PC-3 (cell line): ENCODE data around the gene TERB1. TPM values are rescaled to one million over a fixed set of nuclear protein-coding genes. Genes with fewer than 3 reads are reported as not detected.

ENCODE experiments used
- ATAC-seq: fragments of 200-7000 bp; cut with Tn5 transposase; 2 replicates; pipeline ENCODE4 v1.9.1; 2020; ENCODE audit warnings: mild to moderate bottlenecking, moderate library complexity
- BruUV-seq: library from RNA; stranded (reverse); fragments of 400-500 nt; replicated peaks from 2 replicates; lab custom pipeline; 2021; lab: Mats Ljungman, UMichigan
- CTCF ChIA-PET: fragments of 300-600 bp; sonication (Branson Sonifier 250); formaldehyde crosslinking; loops from one replicate; lab custom pipeline; 2022; ENCODE audit warnings: antibody characterized with exemption; lab: Charles Lee
- POLR2A ChIA-PET: fragments of 300-600 bp; sonication (Branson Sonifier 250); formaldehyde crosslinking; loops from one replicate; lab custom pipeline; 2022; ENCODE audit warnings: antibody characterized with exemption; ENCODE audit not compliant: unreplicated experiment; lab: Charles Lee
- DNase-seq: peaks from one replicate; pipeline ENCODE4 v3.0.0-alpha.2; 2015
- H2AFZ ChIP-seq: fragments of 300-600 bp; sonication (generic); 2 replicates; pipeline ENCODE4 v1.6.0; 2016; ENCODE audit warnings: antibody characterized with exemption, low read length
- H3F3A ChIP-seq: fragments of 300-600 bp; sonication (generic); one replicate; pipeline ENCODE4 v1.6.0; 2017; ENCODE audit warnings: antibody characterized with exemption, low read length, control low read depth, mild to moderate bottlenecking; ENCODE audit not compliant: unreplicated experiment
- H3K27ac ChIP-seq: fragments of 300-600 bp; sonication (generic); 2 replicates; pipeline ENCODE4 v1.5.1; 2016; ENCODE audit warnings: mild to moderate bottlenecking, low read length
- H3K27me3 ChIP-seq: fragments of 300-600 bp; sonication (generic); 2 replicates; pipeline ENCODE4 v1.6.1; 2016; ENCODE audit warnings: low read length, mixed read lengths
- H3K36me3 ChIP-seq: fragments of 300-600 bp; sonication (generic); 2 replicates; pipeline ENCODE4 v1.6.1; 2016; ENCODE audit warnings: low read depth, mixed run types, low read length, mixed read lengths
- H3K4me1 ChIP-seq: fragments of 300-600 bp; sonication (generic); 2 replicates; pipeline ENCODE4 v1.5.1; 2016; ENCODE audit warnings: low read length; ENCODE audit not compliant: insufficient read depth
- H3K4me2 ChIP-seq: fragments of 300-600 bp; sonication (generic); 2 replicates; pipeline ENCODE4 v1.6.0; 2016; ENCODE audit warnings: low read length
- H3K4me3 ChIP-seq: fragments of 300-600 bp; sonication (generic); 2 replicates; pipeline ENCODE4 v1.5.1; 2016; ENCODE audit warnings: mild to moderate bottlenecking, low read length, mixed read lengths
- H3K79me2 ChIP-seq: fragments of 300-600 bp; sonication (generic); 2 replicates; pipeline ENCODE4 v1.6.1; 2017; ENCODE audit warnings: low read length, mixed read lengths
- H3K9ac ChIP-seq: fragments of 300-600 bp; sonication (generic); 2 replicates; pipeline ENCODE4 v1.6.0; 2016; ENCODE audit warnings: mild to moderate bottlenecking, low read length
- H3K9me2 ChIP-seq: fragments of 300-600 bp; sonication (generic); replicated peaks from 2 replicates; pipeline ENCODE4 v1.6.1; 2016; ENCODE audit warnings: mixed run types, low read length, mixed read lengths
- H3K9me3 ChIP-seq: fragments of 300-600 bp; sonication (generic); 2 replicates; pipeline ENCODE4 v1.6.1; 2016; ENCODE audit warnings: low read length, mixed read lengths
- H4K20me1 ChIP-seq: fragments of 300-600 bp; sonication (generic); 2 replicates; pipeline ENCODE4 v1.6.1; 2016; ENCODE audit warnings: low read length, mixed read lengths
- CTCF ChIP-seq: fragments of 300-600 bp; sonication (generic); conservative IDR thresholded peaks from 2 replicates; pipeline ENCODE4 v1.5.1; 2017; ENCODE audit warnings: antibody characterized with exemption, low read depth, mild to moderate bottlenecking, low read length
- EZH2 ChIP-seq: fragments of 300-600 bp; sonication (generic); IDR thresholded peaks from one replicate; pipeline ENCODE4 v1.6.1; 2017; ENCODE audit warnings: antibody characterized with exemption, mild to moderate bottlenecking, low read length; ENCODE audit not compliant: unreplicated experiment
- EZH2phosphoT487 ChIP-seq: fragments of 300-600 bp; sonication (generic); IDR thresholded peaks from 2 replicates; pipeline ENCODE4 v1.6.1; 2018; ENCODE audit warnings: mild to moderate bottlenecking, antibody characterized with exemption, low read length, borderline replicate concordance
- intact Hi-C: fragments of 100-400 bp; cut with micrococcal nuclease; formaldehyde crosslinking; loops from 2 replicates; pipeline ENCODE4 v1.9.0; 2023
- total RNA-seq: library from RNA; depleted of rRNA; stranded (reverse); fragments of >200 nt; gene quantifications from 2 replicates; pipeline ENCODE4 v1.2.3, GENCODE V29; 2014

TERB1 gene
- total RNA-seq, 1 experiment from 2014 or later = not detected

- CTCF ChIA-PET = no interaction called here
- POLR2A ChIA-PET = no interaction called here
- peak; percentile 40 for ATAC-seq
- Histone ChIP-seq H3K4me2 (no peak overlapping the region; the same call in 1 of the 2 replicates), H3K27ac (peak overlapping the region; percentile 48), H3F3A (no peaks in the 10 kb centered on the region), H4K20me1 (no peaks in the 10 kb centered on the region), H3K79me2 (peaks cover 48% of the 10 kb centered on the region), H3K4me1 (peaks cover 32% of the 10 kb centered on the region), H3K9me2 (no peaks in the 10 kb centered on the region), H3K4me3 (no peak overlapping the region), H3K36me3 (peaks cover 38% of the 10 kb centered on the region), H3K27me3 (no peaks in the 10 kb centered on the region), H3K9ac (no peak overlapping the region), H2AFZ (no peak overlapping the region), H3K9me3 (no peaks in the 10 kb centered on the region)
- TF ChIP-seq EZH2 (no peak), EZH2phosphoT487 (no peak), CTCF (no peak)
- no TSS peak for BruUV-seq
- peak; percentile 32 for DNase-seq
- intact Hi-C loops = no loop called here
These were observed 60.9 kb downstream of the TERB1 start for GRCh38 chr16:66740533-66740932.

- intact Hi-C loops = no loop called here
- peak; percentile 42 for DNase-seq
These were observed 61.4 kb downstream of the TERB1 start for GRCh38 chr16:66740010-66740409.

More at GRCh38 chr16:66740010-66740409, 61.4 kb downstream of the TERB1 start:
- H2AFZ ChIP-seq = no peak overlapping the region
- ChIA-PET CTCF (no interaction called here), POLR2A (no interaction called here)
- H3K4me3 ChIP-seq = no peak overlapping the region
- no peak overlapping the region for H3K9ac ChIP-seq
- no peak overlapping the region for H3K4me2 ChIP-seq
- H3K79me2 ChIP-seq = peaks cover 48% of the 10 kb centered on the region
- peaks cover 34% of the 10 kb centered on the region for H3K4me1 ChIP-seq
- no peak overlapping the region for H3K27ac ChIP-seq
- no peaks in the 10 kb centered on the region for H4K20me1 ChIP-seq
- H3K27me3 ChIP-seq = no peaks in the 10 kb centered on the region
- BruUV-seq = no TSS peak
- TF ChIP-seq CTCF (peak; percentile 74), EZH2phosphoT487 (no peak)
- no peaks in the 10 kb centered on the region for H3K9me3 ChIP-seq
- no peaks in the 10 kb centered on the region for H3F3A ChIP-seq
- peaks cover 41% of the 10 kb centered on the region for H3K36me3 ChIP-seq
- ATAC-seq = no peak
- H3K9me2 ChIP-seq = no peaks in the 10 kb centered on the region
